ENCODE data around the gene PCDH9. TPM values are rescaled to one million over a fixed set of nuclear protein-coding genes. Genes with fewer than 3 reads are reported as not detected.

Gene PCDH9
- total and polyA plus RNA-seq, 2 experiments from 2014 or later: 0.31 to 0.52 TPM

DNA sequence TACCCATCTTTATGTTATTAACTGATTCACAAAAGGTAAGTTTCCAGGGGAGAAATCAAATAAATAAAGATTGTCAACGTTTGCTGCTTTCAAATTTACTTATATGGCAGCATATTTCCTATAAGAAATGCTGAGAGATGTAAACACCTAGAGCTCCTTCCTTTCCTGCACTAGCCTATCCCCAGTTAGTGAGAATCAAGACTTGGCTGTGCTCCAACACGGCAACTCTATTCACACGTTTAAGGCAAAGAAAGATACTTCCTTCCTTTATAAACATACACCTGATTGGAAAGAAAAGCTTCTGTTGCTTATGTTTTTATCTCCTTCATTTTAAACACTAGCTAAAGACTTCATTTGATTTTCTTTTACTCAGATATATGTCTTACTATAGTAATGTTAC, 107.0 kb downstream of the PCDH9 start:
- H4K20me1 ChIP-seq (replicated peaks; ENCODE audit: insufficient read depth): no peaks in the 10 kb centered on the region
- no peaks in the 10 kb centered on the region; the same call in 1 of the 2 replicates for H3K4me1 ChIP-seq (ENCODE audit: insufficient read depth)
- DNase-seq (ENCODE audit: low spot score): no peak
- H3K4me2 ChIP-seq: no peak overlapping the region
- peak overlapping the region; percentile 31; the same call in 1 of the 2 replicates for H2AFZ ChIP-seq
- H3K9me2 ChIP-seq (ENCODE audit: insufficient read depth): no peaks in the 10 kb centered on the region
- Mint-ChIP-seq H3K4me1 (peaks cover 6% of the 10 kb centered on the region), H3K36me3 (ENCODE audit: low read depth) (no peaks in the 10 kb centered on the region), H3K4me3 (no peak overlapping the region), H3K9me3 (no peaks in the 10 kb centered on the region), H3K27ac (no peak overlapping the region), H3K27me3 (ENCODE audit: insufficient read depth, low read depth, poor library complexity) (no peaks in the 10 kb centered on the region)
- H3K27ac ChIP-seq (ENCODE audit: low read depth): no peak overlapping the region
- H3K36me3 ChIP-seq (ENCODE audit: insufficient read depth): no peaks in the 10 kb centered on the region
- ATAC-seq: no peak
- TF ChIP-seq, protein P1, sequence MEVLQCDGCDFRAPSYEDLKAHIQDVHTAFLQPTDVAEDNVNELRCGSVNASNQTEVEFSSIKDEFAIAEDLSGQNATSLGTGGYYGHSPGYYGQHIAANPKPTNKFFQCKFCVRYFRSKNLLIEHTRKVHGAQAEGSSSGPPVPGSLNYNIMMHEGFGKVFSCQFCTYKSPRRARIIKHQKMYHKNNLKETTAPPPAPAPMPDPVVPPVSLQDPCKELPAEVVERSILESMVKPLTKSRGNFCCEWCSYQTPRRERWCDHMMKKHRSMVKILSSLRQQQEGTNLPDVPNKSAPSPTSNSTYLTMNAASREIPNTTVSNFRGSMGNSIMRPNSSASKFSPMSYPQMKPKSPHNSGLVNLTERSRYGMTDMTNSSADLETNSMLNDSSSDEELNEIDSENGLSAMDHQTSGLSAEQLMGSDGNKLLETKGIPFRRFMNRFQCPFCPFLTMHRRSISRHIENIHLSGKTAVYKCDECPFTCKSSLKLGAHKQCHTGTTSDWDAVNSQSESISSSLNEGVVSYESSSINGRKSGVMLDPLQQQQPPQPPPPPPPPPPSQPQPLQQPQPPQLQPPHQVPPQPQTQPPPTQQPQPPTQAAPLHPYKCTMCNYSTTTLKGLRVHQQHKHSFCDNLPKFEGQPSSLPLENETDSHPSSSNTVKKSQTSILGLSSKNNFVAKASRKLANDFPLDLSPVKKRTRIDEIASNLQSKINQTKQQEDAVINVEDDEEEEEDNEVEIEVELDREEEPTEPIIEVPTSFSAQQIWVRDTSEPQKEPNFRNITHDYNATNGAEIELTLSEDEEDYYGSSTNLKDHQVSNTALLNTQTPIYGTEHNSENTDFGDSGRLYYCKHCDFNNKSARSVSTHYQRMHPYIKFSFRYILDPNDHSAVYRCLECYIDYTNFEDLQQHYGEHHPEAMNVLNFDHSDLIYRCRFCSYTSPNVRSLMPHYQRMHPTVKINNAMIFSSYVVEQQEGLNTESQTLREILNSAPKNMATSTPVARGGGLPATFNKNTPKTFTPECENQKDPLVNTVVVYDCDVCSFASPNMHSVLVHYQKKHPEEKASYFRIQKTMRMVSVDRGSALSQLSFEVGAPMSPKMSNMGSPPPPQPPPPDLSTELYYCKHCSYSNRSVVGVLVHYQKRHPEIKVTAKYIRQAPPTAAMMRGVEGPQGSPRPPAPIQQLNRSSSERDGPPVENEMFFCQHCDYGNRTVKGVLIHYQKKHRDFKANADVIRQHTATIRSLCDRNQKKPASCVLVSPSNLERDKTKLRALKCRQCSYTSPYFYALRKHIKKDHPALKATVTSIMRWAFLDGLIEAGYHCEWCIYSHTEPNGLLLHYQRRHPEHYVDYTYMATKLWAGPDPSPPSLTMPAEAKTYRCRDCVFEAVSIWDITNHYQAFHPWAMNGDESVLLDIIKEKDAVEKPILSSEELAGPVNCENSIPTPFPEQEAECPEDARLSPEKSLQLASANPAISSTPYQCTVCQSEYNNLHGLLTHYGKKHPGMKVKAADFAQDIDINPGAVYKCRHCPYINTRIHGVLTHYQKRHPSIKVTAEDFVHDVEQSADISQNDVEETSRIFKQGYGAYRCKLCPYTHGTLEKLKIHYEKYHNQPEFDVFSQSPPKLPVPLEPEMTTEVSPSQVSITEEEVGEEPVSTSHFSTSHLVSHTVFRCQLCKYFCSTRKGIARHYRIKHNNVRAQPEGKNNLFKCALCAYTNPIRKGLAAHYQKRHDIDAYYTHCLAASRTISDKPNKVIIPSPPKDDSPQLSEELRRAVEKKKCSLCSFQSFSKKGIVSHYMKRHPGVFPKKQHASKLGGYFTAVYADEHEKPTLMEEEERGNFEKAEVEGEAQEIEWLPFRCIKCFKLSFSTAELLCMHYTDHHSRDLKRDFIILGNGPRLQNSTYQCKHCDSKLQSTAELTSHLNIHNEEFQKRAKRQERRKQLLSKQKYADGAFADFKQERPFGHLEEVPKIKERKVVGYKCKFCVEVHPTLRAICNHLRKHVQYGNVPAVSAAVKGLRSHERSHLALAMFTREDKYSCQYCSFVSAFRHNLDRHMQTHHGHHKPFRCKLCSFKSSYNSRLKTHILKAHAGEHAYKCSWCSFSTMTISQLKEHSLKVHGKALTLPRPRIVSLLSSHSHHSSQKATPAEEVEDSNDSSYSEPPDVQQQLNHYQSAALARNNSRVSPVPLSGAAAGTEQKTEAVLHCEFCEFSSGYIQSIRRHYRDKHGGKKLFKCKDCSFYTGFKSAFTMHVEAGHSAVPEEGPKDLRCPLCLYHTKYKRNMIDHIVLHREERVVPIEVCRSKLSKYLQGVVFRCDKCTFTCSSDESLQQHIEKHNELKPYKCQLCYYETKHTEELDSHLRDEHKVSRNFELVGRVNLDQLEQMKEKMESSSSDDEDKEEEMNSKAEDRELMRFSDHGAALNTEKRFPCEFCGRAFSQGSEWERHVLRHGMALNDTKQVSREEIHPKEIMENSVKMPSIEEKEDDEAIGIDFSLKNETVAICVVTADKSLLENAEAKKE (CRISPR knock-in tag; IDR thresholded peaks at IDR 0.05): no peak
- TF ChIP-seq EZH2phosphoT487 (IDR thresholded peaks at IDR 0.05; ENCODE audit: unreplicated experiment) (no peak), CREB1 (CRISPR knock-in tag; IDR thresholded peaks at IDR 0.05; ENCODE audit: low read depth) (no peak), ZNF331 (CRISPR knock-in tag; IDR thresholded peaks at IDR 0.05; ENCODE audit: low read depth) (no peak), JUNB (IDR thresholded peaks at IDR 0.05; ENCODE audit: unreplicated experiment) (no peak), POLR2AphosphoS5 (IDR thresholded peaks at IDR 0.05; ENCODE audit: low read depth) (no peak), EZH2 (IDR thresholded peaks at IDR 0.05; ENCODE audit: low read depth, unreplicated experiment) (no peak), ZNF114 (CRISPR knock-in tag; IDR thresholded peaks at IDR 0.05) (no peak), STAT1 (IDR thresholded peaks at IDR 0.05; ENCODE audit: unreplicated experiment) (no peak), NANOG (IDR thresholded peaks at IDR 0.05; ENCODE audit: borderline replicate concordance) (no peak)
- TF ChIP-seq, protein P2, sequence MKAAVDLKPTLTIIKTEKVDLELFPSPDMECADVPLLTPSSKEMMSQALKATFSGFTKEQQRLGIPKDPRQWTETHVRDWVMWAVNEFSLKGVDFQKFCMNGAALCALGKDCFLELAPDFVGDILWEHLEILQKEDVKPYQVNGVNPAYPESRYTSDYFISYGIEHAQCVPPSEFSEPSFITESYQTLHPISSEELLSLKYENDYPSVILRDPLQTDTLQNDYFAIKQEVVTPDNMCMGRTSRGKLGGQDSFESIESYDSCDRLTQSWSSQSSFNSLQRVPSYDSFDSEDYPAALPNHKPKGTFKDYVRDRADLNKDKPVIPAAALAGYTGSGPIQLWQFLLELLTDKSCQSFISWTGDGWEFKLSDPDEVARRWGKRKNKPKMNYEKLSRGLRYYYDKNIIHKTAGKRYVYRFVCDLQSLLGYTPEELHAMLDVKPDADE (IDR thresholded peaks at IDR 0.05): no peak
- TF ChIP-seq, protein P3, sequence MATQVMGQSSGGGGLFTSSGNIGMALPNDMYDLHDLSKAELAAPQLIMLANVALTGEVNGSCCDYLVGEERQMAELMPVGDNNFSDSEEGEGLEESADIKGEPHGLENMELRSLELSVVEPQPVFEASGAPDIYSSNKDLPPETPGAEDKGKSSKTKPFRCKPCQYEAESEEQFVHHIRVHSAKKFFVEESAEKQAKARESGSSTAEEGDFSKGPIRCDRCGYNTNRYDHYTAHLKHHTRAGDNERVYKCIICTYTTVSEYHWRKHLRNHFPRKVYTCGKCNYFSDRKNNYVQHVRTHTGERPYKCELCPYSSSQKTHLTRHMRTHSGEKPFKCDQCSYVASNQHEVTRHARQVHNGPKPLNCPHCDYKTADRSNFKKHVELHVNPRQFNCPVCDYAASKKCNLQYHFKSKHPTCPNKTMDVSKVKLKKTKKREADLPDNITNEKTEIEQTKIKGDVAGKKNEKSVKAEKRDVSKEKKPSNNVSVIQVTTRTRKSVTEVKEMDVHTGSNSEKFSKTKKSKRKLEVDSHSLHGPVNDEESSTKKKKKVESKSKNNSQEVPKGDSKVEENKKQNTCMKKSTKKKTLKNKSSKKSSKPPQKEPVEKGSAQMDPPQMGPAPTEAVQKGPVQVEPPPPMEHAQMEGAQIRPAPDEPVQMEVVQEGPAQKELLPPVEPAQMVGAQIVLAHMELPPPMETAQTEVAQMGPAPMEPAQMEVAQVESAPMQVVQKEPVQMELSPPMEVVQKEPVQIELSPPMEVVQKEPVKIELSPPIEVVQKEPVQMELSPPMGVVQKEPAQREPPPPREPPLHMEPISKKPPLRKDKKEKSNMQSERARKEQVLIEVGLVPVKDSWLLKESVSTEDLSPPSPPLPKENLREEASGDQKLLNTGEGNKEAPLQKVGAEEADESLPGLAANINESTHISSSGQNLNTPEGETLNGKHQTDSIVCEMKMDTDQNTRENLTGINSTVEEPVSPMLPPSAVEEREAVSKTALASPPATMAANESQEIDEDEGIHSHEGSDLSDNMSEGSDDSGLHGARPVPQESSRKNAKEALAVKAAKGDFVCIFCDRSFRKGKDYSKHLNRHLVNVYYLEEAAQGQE (IDR thresholded peaks at IDR 0.05; ENCODE audit: unreplicated experiment): no peak
- TF ChIP-seq, protein P4, sequence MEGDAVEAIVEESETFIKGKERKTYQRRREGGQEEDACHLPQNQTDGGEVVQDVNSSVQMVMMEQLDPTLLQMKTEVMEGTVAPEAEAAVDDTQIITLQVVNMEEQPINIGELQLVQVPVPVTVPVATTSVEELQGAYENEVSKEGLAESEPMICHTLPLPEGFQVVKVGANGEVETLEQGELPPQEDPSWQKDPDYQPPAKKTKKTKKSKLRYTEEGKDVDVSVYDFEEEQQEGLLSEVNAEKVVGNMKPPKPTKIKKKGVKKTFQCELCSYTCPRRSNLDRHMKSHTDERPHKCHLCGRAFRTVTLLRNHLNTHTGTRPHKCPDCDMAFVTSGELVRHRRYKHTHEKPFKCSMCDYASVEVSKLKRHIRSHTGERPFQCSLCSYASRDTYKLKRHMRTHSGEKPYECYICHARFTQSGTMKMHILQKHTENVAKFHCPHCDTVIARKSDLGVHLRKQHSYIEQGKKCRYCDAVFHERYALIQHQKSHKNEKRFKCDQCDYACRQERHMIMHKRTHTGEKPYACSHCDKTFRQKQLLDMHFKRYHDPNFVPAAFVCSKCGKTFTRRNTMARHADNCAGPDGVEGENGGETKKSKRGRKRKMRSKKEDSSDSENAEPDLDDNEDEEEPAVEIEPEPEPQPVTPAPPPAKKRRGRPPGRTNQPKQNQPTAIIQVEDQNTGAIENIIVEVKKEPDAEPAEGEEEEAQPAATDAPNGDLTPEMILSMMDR (conservative IDR thresholded peaks at IDR 0.05; ENCODE audit: low read depth in 2 of 2): no peak
- no peaks in the 10 kb centered on the region for H3K27me3 ChIP-seq (ENCODE audit: insufficient read depth)
- no peaks in the 10 kb centered on the region for H3F3A ChIP-seq (replicated peaks; ENCODE audit: low read depth)
- no peaks in the 10 kb centered on the region for H3K79me2 ChIP-seq (replicated peaks; ENCODE audit: insufficient read depth)
- no peak overlapping the region for H3K4me3 ChIP-seq

All from GM23338 (cell line).